H9 (cell line): ENCODE measurements around the gene VEGFC. TPM values are rescaled to one million over a fixed set of nuclear protein-coding genes. Genes with fewer than 3 reads are reported as not detected.

ENCODE experiments used
- DNase-seq: peaks from one replicate; pipeline ENCODE4 v3.0.0-alpha.2; 2017
- H2AFZ ChIP-seq: one replicate; pipeline ENCODE4 v1.6.1; 2013; ENCODE audit warnings: mild to moderate bottlenecking, low read length, control low read depth, moderate library complexity
- H2AK5ac ChIP-seq: 2 replicates; pipeline ENCODE4 v1.6.1; 2013; ENCODE audit warnings: low read length, control low read depth, mixed read lengths; ENCODE audit not compliant: insufficient read length
- H2BK120ac ChIP-seq: one replicate; pipeline ENCODE4 v1.6.1; 2013; ENCODE audit warnings: low read depth, mild to moderate bottlenecking, low read length, control low read depth, inconsistent platforms; ENCODE audit not compliant: poor library complexity, severe bottlenecking
- H2BK12ac ChIP-seq: 2 replicates; pipeline ENCODE4 v1.6.1; 2013; ENCODE audit warnings: low read length, control low read depth, mixed read lengths, low read depth; ENCODE audit not compliant: insufficient read length
- H2BK15ac ChIP-seq: 2 replicates; pipeline ENCODE4 v1.6.1; 2013; ENCODE audit warnings: low read depth, low read length, control low read depth
- H2BK20ac ChIP-seq: one replicate; pipeline ENCODE4 v1.6.1; 2013; ENCODE audit warnings: low read depth, mild to moderate bottlenecking, low read length, control low read depth, inconsistent platforms; ENCODE audit not compliant: poor library complexity, severe bottlenecking
- H2BK5ac ChIP-seq: 2 replicates; pipeline ENCODE4 v1.6.1; 2013; ENCODE audit warnings: low read length, control low read depth, mixed read lengths; ENCODE audit not compliant: insufficient read length
- H3K14ac ChIP-seq: 2 replicates; pipeline ENCODE4 v1.6.1; 2013; ENCODE audit warnings: low read length, control low read depth; ENCODE audit not compliant: insufficient read depth
- H3K18ac ChIP-seq: 2 replicates; pipeline ENCODE4 v1.6.1; 2013; ENCODE audit warnings: low read depth, mild to moderate bottlenecking, mixed read lengths, low read length, control low read depth; ENCODE audit not compliant: insufficient read length
- H3K23ac ChIP-seq: 2 replicates; pipeline ENCODE4 v1.6.1; 2013; ENCODE audit warnings: low read length, control low read depth, mixed read lengths, low read depth; ENCODE audit not compliant: insufficient read length
- H3K23me2 ChIP-seq: 2 replicates; pipeline ENCODE4 v1.6.1; 2013; ENCODE audit warnings: low read depth, mild to moderate bottlenecking, mixed read lengths, low read length, control low read depth; ENCODE audit not compliant: insufficient read length, poor library complexity, severe bottlenecking
- H3K27ac ChIP-seq: 2 replicates; pipeline ENCODE4 v1.5.1; 2013; ENCODE audit warnings: low read length, control low read depth, mixed read lengths, low read depth; ENCODE audit not compliant: insufficient read length
- H3K27me3 ChIP-seq: 2 replicates; pipeline ENCODE4 v1.6.1; 2013; ENCODE audit warnings: low read length, control low read depth, inconsistent platforms; ENCODE audit not compliant: insufficient read depth
- H3K4ac ChIP-seq: 2 replicates; pipeline ENCODE4 v1.6.1; 2013; ENCODE audit warnings: low read depth, mild to moderate bottlenecking, control low read depth, inconsistent platforms, low read length, moderate library complexity
- H3K4me1 ChIP-seq: 2 replicates; pipeline ENCODE4 v1.6.1; 2013; ENCODE audit warnings: low read length, control low read depth, inconsistent platforms; ENCODE audit not compliant: insufficient read depth
- H3K4me2 ChIP-seq: 2 replicates; pipeline ENCODE4 v1.6.1; 2013; ENCODE audit warnings: low read length, control low read depth, mixed read lengths; ENCODE audit not compliant: insufficient read length, insufficient read depth
- H3K56ac ChIP-seq: 2 replicates; pipeline ENCODE4 v1.6.1; 2013; ENCODE audit warnings: low read depth, mild to moderate bottlenecking, mixed read lengths, low read length, control low read depth; ENCODE audit not compliant: insufficient read length
- H3K79me1 ChIP-seq: 2 replicates; pipeline ENCODE4 v1.6.1; 2013; ENCODE audit warnings: low read depth, mild to moderate bottlenecking, moderate library complexity, low read length, control low read depth, inconsistent platforms; ENCODE audit not compliant: insufficient read depth, poor library complexity, severe bottlenecking
- H3K79me2 ChIP-seq: 2 replicates; pipeline ENCODE4 v1.6.1; 2013; ENCODE audit warnings: low read length, control low read depth, inconsistent platforms; ENCODE audit not compliant: insufficient read depth
- H3K9ac ChIP-seq: 2 replicates; pipeline ENCODE4 v1.6.1; 2013; ENCODE audit warnings: low read length, control low read depth, mixed read lengths; ENCODE audit not compliant: insufficient read length; ENCODE audit errors: extremely low read depth
- H3K9me3 ChIP-seq: one replicate; pipeline ENCODE4 v1.6.1; 2013; ENCODE audit warnings: low read depth, low read length, inconsistent platforms; ENCODE audit not compliant: control insufficient read depth
- H3T11ph ChIP-seq: one replicate; pipeline ENCODE4 v1.6.1; 2013; ENCODE audit warnings: mild to moderate bottlenecking, low read length, control low read depth, inconsistent platforms
- H4K20me1 ChIP-seq: one replicate; pipeline ENCODE4 v1.6.1; 2013; ENCODE audit not compliant: control insufficient read depth, insufficient read length, insufficient read depth
- H4K5ac ChIP-seq: 2 replicates; pipeline ENCODE4 v1.6.1; 2013; ENCODE audit warnings: low read depth, mild to moderate bottlenecking, mixed read lengths, low read length, control low read depth; ENCODE audit not compliant: insufficient read length
- H4K8ac ChIP-seq: replicated peaks from 2 replicates; pipeline ENCODE4 v1.6.1; 2013; ENCODE audit warnings: low read length, control low read depth, mixed read lengths, low read depth; ENCODE audit not compliant: insufficient read length
- H4K91ac ChIP-seq: 2 replicates; pipeline ENCODE4 v1.6.1; 2013; ENCODE audit warnings: low read depth, mild to moderate bottlenecking, moderate library complexity, mixed read lengths, low read length, control low read depth; ENCODE audit not compliant: insufficient read length
- H3K27ac Mint-ChIP-seq, 3 experiments: 2 replicates in 2 of 3; 3 replicates in 1 of 3; pipeline ENCODE4 v1.8.0; 2020 to 2021; ENCODE audit warnings: mixed read lengths in 3 of 3, mild to moderate bottlenecking in 1 of 3, moderate library complexity in 1 of 3
- H3K27me3 Mint-ChIP-seq: 2 replicates; pipeline ENCODE4 v1.8.0; 2021; ENCODE audit warnings: low read depth, mild to moderate bottlenecking, moderate library complexity, mixed read lengths
- H3K36me3 Mint-ChIP-seq, 3 experiments: 2 replicates in 2 of 3; 3 replicates in 1 of 3; pipeline ENCODE4 v1.8.0; 2020 to 2021; ENCODE audit warnings: low read depth in 3 of 3, mixed read lengths in 3 of 3; ENCODE audit not compliant: insufficient read depth in 1 of 3
- H3K4me1 Mint-ChIP-seq, 2 experiments: 2 replicates each; pipeline ENCODE4 v1.8.0; 2020; ENCODE audit warnings: mixed read lengths in 2 of 2
- H3K4me3 Mint-ChIP-seq, 2 experiments: 2 replicates in 1 of 2; 3 replicates in 1 of 2; pipeline ENCODE4 v1.8.0; 2020 to 2021; ENCODE audit warnings: mild to moderate bottlenecking in 2 of 2, mixed read lengths in 2 of 2, moderate library complexity in 1 of 2
- H3K9me3 Mint-ChIP-seq, 2 experiments: 2 replicates in 1 of 2; 3 replicates in 1 of 2; pipeline ENCODE4 v1.8.0; 2020; ENCODE audit warnings: mild to moderate bottlenecking in 2 of 2, mixed read lengths in 2 of 2, moderate library complexity in 1 of 2
- CTCF ChIP-seq: fragments of 200-600 bp; sonication (generic); conservative IDR thresholded peaks from 3 replicates; pipeline ENCODE4 v1.8.0; 2021; ENCODE audit warnings: antibody characterized with exemption, mild to moderate bottlenecking
- total RNA-seq: library from RNA; stranded (reverse); gene quantifications from 2 replicates; pipeline ENCODE4 v1.2.1, GENCODE V29; 2021

Gene VEGFC
- total RNA-seq, 1 experiment from 2014 or later: 0.46 TPM

- Histone ChIP-seq H3K9me3 (no peaks in the 10 kb centered on the region), H3K9ac (no peak overlapping the region), H3K27ac (no peak overlapping the region), H3K4me1 (no peaks in the 10 kb centered on the region), H3K79me2 (no peaks in the 10 kb centered on the region), H3K23me2 (no peaks in the 10 kb centered on the region), H3K56ac (no peak overlapping the region), H3K4ac (no peak overlapping the region), H2AFZ (no peak overlapping the region), H4K5ac (no peak overlapping the region), H3K18ac (no peak overlapping the region), H3K23ac (no peak overlapping the region), H4K8ac (no peak overlapping the region), H3K27me3 (no peaks in the 10 kb centered on the region), H2BK120ac (no peak overlapping the region), H2AK5ac (no peak overlapping the region), H2BK5ac (no peak overlapping the region), H3T11ph (no peak overlapping the region), H2BK15ac (no peak overlapping the region), H3K4me2 (no peak overlapping the region), H2BK20ac (no peak overlapping the region), H3K14ac (no peak overlapping the region), H3K79me1 (no peaks in the 10 kb centered on the region), H4K20me1 (no peaks in the 10 kb centered on the region), H4K91ac (no peak overlapping the region), H2BK12ac (no peak overlapping the region)
- Mint-ChIP-seq H3K36me3 (no peaks in the 10 kb centered on the region; a peak in 1 of 7 replicates), H3K9me3 (peaks cover 0 to 5% of the 10 kb centered on the region in 2 experiments; a peak in 3 of 5 replicates), H3K27ac (no peak overlapping the region), H3K4me1 (no peaks in the 10 kb centered on the region), H3K27me3 (peaks cover 3% of the 10 kb centered on the region), H3K4me3 (no peak overlapping the region; a peak in 1 of 5 replicates)
- no peak for TF ChIP-seq CTCF
- no peak for DNase-seq
Measured at GRCh38 chr4:176805155-176805554, 12.4 kb upstream of the VEGFC start.
